Medulla oblongata (tissue), 1 donor: Measurements from ENCODE around the gene TXNRD2.
A peak's percentile ranks its signal among the peaks of the same experiment; 100 is the strongest.

Experiments
- DNase-seq: peaks from one replicate; pipeline ENCODE4 v3.0.0-alpha.2; 2015; ENCODE audit errors: extremely low spot score

TXNRD2 gene

GRCh38 chr22:19875531-19876313, 65.9 kb downstream of the TXNRD2 start:
- no peak for DNase-seq

- DNase-seq, result no peak
Measured at GRCh38 chr22:19875061-19875530, 66.5 kb downstream of the TXNRD2 start.

GRCh38 chr22:19874307-19875060, 67.1 kb downstream of the TXNRD2 start:
- no peak for DNase-seq

- no peak for DNase-seq
Measured at GRCh38 chr22:19873960-19874306, 67.7 kb downstream of the TXNRD2 start.

- DNase-seq, result no peak
Measured at GRCh38 chr22:19873138-19873959, 68.3 kb downstream of the TXNRD2 start.

- DNase-seq, result no peak
Measured at GRCh38 chr22:19872779-19873137, 68.9 kb downstream of the TXNRD2 start.

GRCh38 chr22:19871845-19872778, 69.5 kb downstream of the TXNRD2 start:
- DNase-seq, result no peak

GRCh38 chr22:19871023-19871844, 70.4 kb downstream of the TXNRD2 start:
- DNase-seq, result no peak

GRCh38 chr22:19870153-19871022, 71.2 kb downstream of the TXNRD2 start:
- DNase-seq, result no peak

- DNase-seq, result no peak
Measured at GRCh38 chr22:19869497-19870152, 72.0 kb downstream of the TXNRD2 start.

GRCh38 chr22:19868773-19869471, 72.7 kb downstream of the TXNRD2 start:
- DNase-seq, result peak; percentile 51

GRCh38 chr22:19868333-19868732, 73.3 kb downstream of the TXNRD2 start:
- no peak for DNase-seq

GRCh38 chr22:19867617-19868016, 74.0 kb downstream of the TXNRD2 start:
- DNase-seq, result no peak

GRCh38 chr22:19866665-19867009, 75.0 kb downstream of the TXNRD2 start:
- DNase-seq, result no peak

GRCh38 chr22:19865141-19865829, 76.3 kb downstream of the TXNRD2 start:
- no peak for DNase-seq

- no peak for DNase-seq
Measured at GRCh38 chr22:19864538-19865106, 77.0 kb downstream of the TXNRD2 start.

- no peak for DNase-seq
Measured at GRCh38 chr22:19863571-19863970, 78.0 kb downstream of the TXNRD2 start.
